ENCODE results near the gene FXYD6.

DNA sequence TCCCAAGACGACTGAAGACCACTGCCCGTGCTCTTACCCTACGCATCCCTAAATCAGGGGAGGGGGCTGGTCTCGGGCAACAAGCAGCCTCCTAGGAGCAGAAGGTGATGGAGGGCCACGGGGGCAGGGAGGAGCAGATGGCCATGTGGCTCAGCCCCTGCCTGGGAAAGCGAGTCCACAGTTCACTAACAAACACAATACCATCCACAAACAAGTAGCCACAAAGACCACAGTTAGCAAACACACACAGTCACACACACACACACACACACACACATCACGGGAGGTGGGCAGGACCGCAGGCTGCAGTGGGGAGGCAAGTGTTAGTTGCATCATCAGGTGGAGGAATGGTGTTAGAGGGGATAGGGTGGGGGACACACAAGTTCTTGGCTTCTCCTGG, 38.7 kb downstream of the FXYD6 start:
- TF ChIP-seq, protein P1, sequence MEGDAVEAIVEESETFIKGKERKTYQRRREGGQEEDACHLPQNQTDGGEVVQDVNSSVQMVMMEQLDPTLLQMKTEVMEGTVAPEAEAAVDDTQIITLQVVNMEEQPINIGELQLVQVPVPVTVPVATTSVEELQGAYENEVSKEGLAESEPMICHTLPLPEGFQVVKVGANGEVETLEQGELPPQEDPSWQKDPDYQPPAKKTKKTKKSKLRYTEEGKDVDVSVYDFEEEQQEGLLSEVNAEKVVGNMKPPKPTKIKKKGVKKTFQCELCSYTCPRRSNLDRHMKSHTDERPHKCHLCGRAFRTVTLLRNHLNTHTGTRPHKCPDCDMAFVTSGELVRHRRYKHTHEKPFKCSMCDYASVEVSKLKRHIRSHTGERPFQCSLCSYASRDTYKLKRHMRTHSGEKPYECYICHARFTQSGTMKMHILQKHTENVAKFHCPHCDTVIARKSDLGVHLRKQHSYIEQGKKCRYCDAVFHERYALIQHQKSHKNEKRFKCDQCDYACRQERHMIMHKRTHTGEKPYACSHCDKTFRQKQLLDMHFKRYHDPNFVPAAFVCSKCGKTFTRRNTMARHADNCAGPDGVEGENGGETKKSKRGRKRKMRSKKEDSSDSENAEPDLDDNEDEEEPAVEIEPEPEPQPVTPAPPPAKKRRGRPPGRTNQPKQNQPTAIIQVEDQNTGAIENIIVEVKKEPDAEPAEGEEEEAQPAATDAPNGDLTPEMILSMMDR (IDR thresholded peaks at IDR 0.05; ENCODE audit: low read depth, low read length): no peak
- no peak for TF ChIP-seq EZH2phosphoT487 (IDR thresholded peaks at IDR 0.05; ENCODE audit: low read depth)

Data from OCI-LY3 (cell line).